Effector memory CD4-positive, alpha-beta T cell (primary cell): ENCODE data around the gene ADAMTSL1.

Source experiments
- DNase-seq, 3 donors: peaks; one replicate each; pipeline ENCODE4 v3.0.0-alpha.2; 2020
- H3K27ac ChIP-seq: 2 replicates; pipeline ENCODE4 v1.7.0; 2013; ENCODE audit warnings: mild to moderate bottlenecking, low read length, moderate library complexity; ENCODE audit not compliant: insufficient read depth, poor library complexity, severe bottlenecking
- H3K27me3 ChIP-seq: replicated peaks from 2 replicates; pipeline ENCODE4 v1.7.0; 2013; ENCODE audit warnings: mild to moderate bottlenecking, low read length; ENCODE audit not compliant: insufficient read depth, control insufficient read depth, poor library complexity, severe bottlenecking
- H3K36me3 ChIP-seq: 2 replicates; pipeline ENCODE4 v1.7.0; 2013; ENCODE audit warnings: mild to moderate bottlenecking, low read length, moderate library complexity; ENCODE audit not compliant: control insufficient read depth, insufficient read depth
- H3K4me1 ChIP-seq: 2 replicates; pipeline ENCODE4 v1.7.0; 2013; ENCODE audit warnings: low read length, mild to moderate bottlenecking; ENCODE audit not compliant: control insufficient read depth, insufficient read depth, poor library complexity, severe bottlenecking
- H3K4me3 ChIP-seq: 2 replicates; pipeline ENCODE4 v1.7.0; 2013; ENCODE audit warnings: low read length, low read depth, mild to moderate bottlenecking; ENCODE audit not compliant: insufficient read depth, poor library complexity, severe bottlenecking
- H3K9me3 ChIP-seq: 2 replicates; pipeline ENCODE4 v1.7.0; 2013; ENCODE audit warnings: mild to moderate bottlenecking, low read length, moderate library complexity; ENCODE audit not compliant: control insufficient read depth

Gene ADAMTSL1

GRCh38 chr9:18520416-18521047 is 46.6 kb downstream of the ADAMTSL1 start:
- Histone ChIP-seq H3K9me3 (no peaks in the 10 kb centered on the region), H3K4me3 (no peak overlapping the region), H3K36me3 (no peaks in the 10 kb centered on the region), H3K27me3 (no peaks in the 10 kb centered on the region), H3K27ac (no peak overlapping the region), H3K4me1 (no peaks in the 10 kb centered on the region)
- DNase-seq = no peak

GRCh38 chr9:18526685-18527084 is 52.7 kb downstream of the ADAMTSL1 start:
- Histone ChIP-seq H3K9me3 (no peaks in the 10 kb centered on the region), H3K27me3 (no peaks in the 10 kb centered on the region), H3K4me3 (no peak overlapping the region), H3K4me1 (no peaks in the 10 kb centered on the region), H3K36me3 (no peaks in the 10 kb centered on the region), H3K27ac (no peak overlapping the region)
- DNase-seq = no peak

GRCh38 chr9:18531136-18532065 is 57.4 kb downstream of the ADAMTSL1 start:
- no peak for DNase-seq
- Histone ChIP-seq H3K27ac (no peak overlapping the region), H3K36me3 (no peaks in the 10 kb centered on the region), H3K4me1 (no peaks in the 10 kb centered on the region), H3K9me3 (peaks cover 5% of the 10 kb centered on the region), H3K27me3 (no peaks in the 10 kb centered on the region), H3K4me3 (no peak overlapping the region)

- Histone ChIP-seq H3K4me3 (no peak overlapping the region), H3K4me1 (no peaks in the 10 kb centered on the region), H3K27ac (no peak overlapping the region), H3K9me3 (peaks cover 5% of the 10 kb centered on the region), H3K27me3 (no peaks in the 10 kb centered on the region), H3K36me3 (no peaks in the 10 kb centered on the region)
- no peak for DNase-seq
Measured at GRCh38 chr9:18534611-18535010, 60.7 kb downstream of the ADAMTSL1 start.

- H3K9me3 ChIP-seq = peaks cover 5% of the 10 kb centered on the region
- no peak for DNase-seq
- H3K4me1 ChIP-seq = no peaks in the 10 kb centered on the region
- no peaks in the 10 kb centered on the region for H3K36me3 ChIP-seq
- no peak overlapping the region for H3K4me3 ChIP-seq
- H3K27ac ChIP-seq = no peak overlapping the region
- H3K27me3 ChIP-seq = no peaks in the 10 kb centered on the region
Measured at GRCh38 chr9:18536554-18536953, 62.6 kb downstream of the ADAMTSL1 start.

- no peaks in the 10 kb centered on the region for H3K27me3 ChIP-seq
- no peaks in the 10 kb centered on the region for H3K4me1 ChIP-seq
- no peaks in the 10 kb centered on the region for H3K36me3 ChIP-seq
- DNase-seq = no peak
- no peak overlapping the region for H3K27ac ChIP-seq
- peaks cover 5% of the 10 kb centered on the region for H3K9me3 ChIP-seq
- H3K4me3 ChIP-seq = no peak overlapping the region
Measured at GRCh38 chr9:18539203-18539693, 65.3 kb downstream of the ADAMTSL1 start.

- Histone ChIP-seq H3K27ac (no peak overlapping the region), H3K4me3 (no peak overlapping the region), H3K9me3 (no peaks in the 10 kb centered on the region), H3K36me3 (no peaks in the 10 kb centered on the region), H3K27me3 (no peaks in the 10 kb centered on the region), H3K4me1 (no peaks in the 10 kb centered on the region)
- no peak for DNase-seq
Measured at GRCh38 chr9:18542837-18543405, 69.0 kb downstream of the ADAMTSL1 start.

GRCh38 chr9:18543406-18544192 is 69.6 kb downstream of the ADAMTSL1 start:
- Histone ChIP-seq H3K9me3 (no peaks in the 10 kb centered on the region), H3K4me1 (no peaks in the 10 kb centered on the region), H3K27ac (no peak overlapping the region), H3K4me3 (no peak overlapping the region), H3K27me3 (no peaks in the 10 kb centered on the region), H3K36me3 (no peaks in the 10 kb centered on the region)
- no peak for DNase-seq

GRCh38 chr9:18544456-18544855 is 70.5 kb downstream of the ADAMTSL1 start:
- no peak for DNase-seq
- Histone ChIP-seq H3K4me3 (no peak overlapping the region), H3K27me3 (no peaks in the 10 kb centered on the region), H3K36me3 (no peaks in the 10 kb centered on the region), H3K9me3 (no peaks in the 10 kb centered on the region), H3K4me1 (no peaks in the 10 kb centered on the region), H3K27ac (no peak overlapping the region)
